ENCODE measurements around the gene IL6R.
"Not testable (repeated sequence)": the region's sequence is repeated elsewhere in the genome, so short reads cannot be mapped to it uniquely, and the experiment has no call there.

The IL6R gene

GRCh38 chr1:154420961-154421924 lies 16.1 kb downstream of the IL6R start:
- H3K79me2 ChIP-seq (ENCODE audit: low read length), result peaks cover 99% of the 10 kb centered on the region
- H3K9me3 ChIP-seq (replicated peaks; ENCODE audit: insufficient read depth, low read length), result no peaks in the 10 kb centered on the region
- DNase-seq, result no peak
- H3K9ac ChIP-seq (ENCODE audit: low read length), result peak overlapping the region; percentile 3; the same call in 1 of the 2 replicates
- 0 out of 2 replicates have a peak, but pooled peaks cover 2% of the 10 kb centered on the region for H3K36me3 ChIP-seq (replicated peaks; ENCODE audit: insufficient read depth, low read length)
- H3K4me3 ChIP-seq (ENCODE audit: low read length), result no peak overlapping the region
- no peaks in the 10 kb centered on the region for H3K27me3 ChIP-seq (replicated peaks; ENCODE audit: insufficient read depth, low read length)
- H2AFZ ChIP-seq (ENCODE audit: low read length), result no peak overlapping the region
- H3K27ac ChIP-seq (ENCODE audit: low read length), result peak overlapping the region; percentile 34; the same call in 1 of the 2 replicates
- 0 out of 2 replicates have a peak overlapping the region, but pooled peaks have one; percentile 0 for H3K4me2 ChIP-seq (ENCODE audit: low read depth, low read length)
- H3K4me1 ChIP-seq (ENCODE audit: low read length), result peaks cover 50% of the 10 kb centered on the region
- peaks cover 38% of the 10 kb centered on the region for H3F3A ChIP-seq (ENCODE audit: insufficient read depth, low read length)
- TF ChIP-seq CTCF (IDR thresholded peaks at IDR 0.05; ENCODE audit: low read length), result no peak
- no peak for TF ChIP-seq EZH2phosphoT487 (IDR thresholded peaks at IDR 0.05; ENCODE audit: low read length)
- TF ChIP-seq EZH2 (optimal IDR thresholded peaks at IDR 0.05; ENCODE audit: low read depth, low read length), result no peak
- H3K9me2 ChIP-seq (replicated peaks; ENCODE audit: insufficient read depth, low read length), result no peaks in the 10 kb centered on the region
- H4K20me1 ChIP-seq (ENCODE audit: insufficient read depth, low read length), result no peaks in the 10 kb centered on the region

- H3K79me2 ChIP-seq (ENCODE audit: low read length), result peaks cover 99% of the 10 kb centered on the region
- H3K9ac ChIP-seq (ENCODE audit: low read length); H3K9me2 ChIP-seq (replicated peaks; ENCODE audit: insufficient read depth, low read length); H3K4me2 ChIP-seq (ENCODE audit: low read depth, low read length); H3K27ac ChIP-seq (ENCODE audit: low read length); H3K9me3 ChIP-seq (replicated peaks; ENCODE audit: insufficient read depth, low read length); DNase-seq; H4K20me1 ChIP-seq (ENCODE audit: insufficient read depth, low read length); H2AFZ ChIP-seq (ENCODE audit: low read length); H3K27me3 ChIP-seq (replicated peaks; ENCODE audit: insufficient read depth, low read length); H3K36me3 ChIP-seq (replicated peaks; ENCODE audit: insufficient read depth, low read length); H3K4me3 ChIP-seq (ENCODE audit: low read length): not testable (repeated sequence)
- peaks cover 30% of the 10 kb centered on the region for H3F3A ChIP-seq (ENCODE audit: insufficient read depth, low read length)
- H3K4me1 ChIP-seq (ENCODE audit: low read length), result peaks cover 42% of the 10 kb centered on the region
Measured at GRCh38 chr1:154422049-154422448, 16.9 kb downstream of the IL6R start.

GRCh38 chr1:154422521-154422920 lies 17.4 kb downstream of the IL6R start:
- Histone ChIP-seq H3K9ac (ENCODE audit: low read length) (no peak overlapping the region), H3K79me2 (ENCODE audit: low read length) (peaks cover 99% of the 10 kb centered on the region), H3K4me2 (ENCODE audit: low read depth, low read length) (no peak overlapping the region), H2AFZ (ENCODE audit: low read length) (no peak overlapping the region), H3F3A (ENCODE audit: insufficient read depth, low read length) (peaks cover 25% of the 10 kb centered on the region), H3K9me3 (replicated peaks; ENCODE audit: insufficient read depth, low read length) (no peaks in the 10 kb centered on the region), H3K4me3 (ENCODE audit: low read length) (no peak overlapping the region), H3K27ac (ENCODE audit: low read length) (no peak overlapping the region), H3K36me3 (replicated peaks; ENCODE audit: insufficient read depth, low read length) (0 out of 2 replicates have a peak, but pooled peaks cover 2% of the 10 kb centered on the region), H3K4me1 (ENCODE audit: low read length) (peaks cover 38% of the 10 kb centered on the region), H4K20me1 (ENCODE audit: insufficient read depth, low read length) (peaks cover 3% of the 10 kb centered on the region; the same call in 1 of the 2 replicates), H3K27me3 (replicated peaks; ENCODE audit: insufficient read depth, low read length) (no peaks in the 10 kb centered on the region), H3K9me2 (replicated peaks; ENCODE audit: insufficient read depth, low read length) (no peaks in the 10 kb centered on the region)
- no peak for DNase-seq
- TF ChIP-seq CTCF (IDR thresholded peaks at IDR 0.05; ENCODE audit: low read length) (no peak), EZH2 (optimal IDR thresholded peaks at IDR 0.05; ENCODE audit: low read depth, low read length) (no peak), EZH2phosphoT487 (IDR thresholded peaks at IDR 0.05; ENCODE audit: low read length) (no peak)

Data from MM.1S (cell line).